Measurements from ENCODE around the gene DCTN2. TPM values are rescaled to one million over a fixed set of nuclear protein-coding genes. Genes with fewer than 3 reads are reported as not detected.
"Not testable (repeated sequence)": the region's sequence is repeated elsewhere in the genome, so short reads cannot be mapped to it uniquely, and the experiment has no call there.

DCTN2 gene
- total RNA-seq, 3 donors from 2014 or later, result 72.3 to 84.3 (median 74.6) TPM

GRCh38 chr12:57568838-57569237 lies 21.8 kb upstream of the DCTN2 start:
- Mint-ChIP-seq H3K4me3 (no peak overlapping the region), H3K9me3 (no peaks in the 10 kb centered on the region), H3K4me1 (ENCODE audit: low read depth) (no peaks in the 10 kb centered on the region), H3K27me3 (ENCODE audit: low read depth) (peaks cover 3% of the 10 kb centered on the region), H3K36me3 (ENCODE audit: insufficient read depth) (no peaks in the 10 kb centered on the region)
- ATAC-seq (no peak), DNase-seq (no peak)

- Mint-ChIP-seq H3K27me3 (ENCODE audit: low read depth) (peaks cover 12% of the 10 kb centered on the region), H3K36me3 (ENCODE audit: insufficient read depth) (no peaks in the 10 kb centered on the region), H3K4me3 (no peak overlapping the region), H3K9me3 (no peaks in the 10 kb centered on the region), H3K4me1 (ENCODE audit: low read depth) (no peaks in the 10 kb centered on the region)
- ATAC-seq (no peak), DNase-seq (no peak)
Observed at GRCh38 chr12:57564178-57564740, 17.3 kb upstream of the DCTN2 start.

GRCh38 chr12:57563358-57563757 lies 16.4 kb upstream of the DCTN2 start:
- no peaks in the 10 kb centered on the region for H3K9me3 Mint-ChIP-seq
- no peaks in the 10 kb centered on the region for H3K36me3 Mint-ChIP-seq (ENCODE audit: insufficient read depth)
- H3K4me1 Mint-ChIP-seq (ENCODE audit: low read depth), result no peaks in the 10 kb centered on the region
- no peak overlapping the region for H3K4me3 Mint-ChIP-seq
- no peak for DNase-seq
- H3K27me3 Mint-ChIP-seq (ENCODE audit: low read depth), result peaks cover 12% of the 10 kb centered on the region
- ATAC-seq, result no peak

GRCh38 chr12:57561117-57561516 lies 14.1 kb upstream of the DCTN2 start:
- peaks cover 12% of the 10 kb centered on the region for H3K27me3 Mint-ChIP-seq (ENCODE audit: low read depth)
- ATAC-seq; H3K4me1 Mint-ChIP-seq (ENCODE audit: low read depth); H3K4me3 Mint-ChIP-seq; H3K36me3 Mint-ChIP-seq (ENCODE audit: insufficient read depth); H3K9me3 Mint-ChIP-seq; DNase-seq: not testable (repeated sequence)

GRCh38 chr12:57560516-57560915 lies 13.5 kb upstream of the DCTN2 start:
- no peak for ATAC-seq
- no peaks in the 10 kb centered on the region for H3K4me1 Mint-ChIP-seq (ENCODE audit: low read depth)
- no peak for DNase-seq
- no peaks in the 10 kb centered on the region for H3K9me3 Mint-ChIP-seq
- H3K27me3 Mint-ChIP-seq (ENCODE audit: low read depth), result peaks cover 12% of the 10 kb centered on the region
- H3K36me3 Mint-ChIP-seq (ENCODE audit: insufficient read depth), result no peaks in the 10 kb centered on the region
- H3K4me3 Mint-ChIP-seq, result no peak overlapping the region

GRCh38 chr12:57558864-57559263 lies 11.9 kb upstream of the DCTN2 start:
- DNase-seq (no peak), ATAC-seq (no peak)
- no peaks in the 10 kb centered on the region for H3K9me3 Mint-ChIP-seq
- peaks cover 9% of the 10 kb centered on the region for H3K27me3 Mint-ChIP-seq (ENCODE audit: low read depth)
- no peaks in the 10 kb centered on the region for H3K4me1 Mint-ChIP-seq (ENCODE audit: low read depth)
- no peak overlapping the region for H3K4me3 Mint-ChIP-seq
- H3K36me3 Mint-ChIP-seq (ENCODE audit: insufficient read depth), result no peaks in the 10 kb centered on the region

GRCh38 chr12:57554897-57555296 lies 7.9 kb upstream of the DCTN2 start:
- H3K36me3 Mint-ChIP-seq (ENCODE audit: insufficient read depth), result no peaks in the 10 kb centered on the region
- H3K27me3 Mint-ChIP-seq (ENCODE audit: low read depth), result peaks cover 9% of the 10 kb centered on the region
- H3K4me3 Mint-ChIP-seq, result no peak overlapping the region
- no peaks in the 10 kb centered on the region for H3K9me3 Mint-ChIP-seq
- H3K4me1 Mint-ChIP-seq (ENCODE audit: low read depth), result peaks cover 4% of the 10 kb centered on the region
- no peak for ATAC-seq
- no peak for DNase-seq

GRCh38 chr12:57554453-57554852 lies 7.5 kb upstream of the DCTN2 start:
- Mint-ChIP-seq H3K4me1 (ENCODE audit: low read depth) (peaks cover 5% of the 10 kb centered on the region), H3K27me3 (ENCODE audit: low read depth) (peaks cover 7% of the 10 kb centered on the region), H3K36me3 (ENCODE audit: insufficient read depth) (no peaks in the 10 kb centered on the region), H3K4me3 (no peak overlapping the region), H3K9me3 (no peaks in the 10 kb centered on the region)
- ATAC-seq, result no peak
- no peak for DNase-seq

GRCh38 chr12:57553343-57554202 lies 6.6 kb upstream of the DCTN2 start:
- H3K36me3 Mint-ChIP-seq (ENCODE audit: insufficient read depth), result no peaks in the 10 kb centered on the region
- no peak overlapping the region for H3K4me3 Mint-ChIP-seq
- no peaks in the 10 kb centered on the region for H3K9me3 Mint-ChIP-seq
- H3K27me3 Mint-ChIP-seq (ENCODE audit: low read depth), result peaks cover 7% of the 10 kb centered on the region
- no peak for DNase-seq
- ATAC-seq, result no peak
- peaks cover 7% of the 10 kb centered on the region for H3K4me1 Mint-ChIP-seq (ENCODE audit: low read depth)

- Mint-ChIP-seq H3K27me3 (ENCODE audit: low read depth) (peaks cover 7% of the 10 kb centered on the region), H3K4me3 (no peak overlapping the region), H3K4me1 (ENCODE audit: low read depth) (peaks cover 7% of the 10 kb centered on the region), H3K9me3 (no peaks in the 10 kb centered on the region), H3K36me3 (ENCODE audit: insufficient read depth) (no peaks in the 10 kb centered on the region)
- DNase-seq (no peak), ATAC-seq (no peak)
Observed at GRCh38 chr12:57552835-57553313, 5.9 kb upstream of the DCTN2 start.

- DNase-seq (no peak), ATAC-seq (no peak)
- H3K4me1 Mint-ChIP-seq (ENCODE audit: low read depth), result peaks cover 9% of the 10 kb centered on the region
- no peaks in the 10 kb centered on the region for H3K36me3 Mint-ChIP-seq (ENCODE audit: insufficient read depth)
- no peak overlapping the region for H3K4me3 Mint-ChIP-seq
- H3K27me3 Mint-ChIP-seq (ENCODE audit: low read depth), result peaks cover 7% of the 10 kb centered on the region
- H3K9me3 Mint-ChIP-seq, result no peaks in the 10 kb centered on the region
Observed at GRCh38 chr12:57552306-57552651, 5.3 kb upstream of the DCTN2 start.

GRCh38 chr12:57551637-57552305 lies 4.8 kb upstream of the DCTN2 start:
- ATAC-seq (no peak), DNase-seq (no peak)
- Mint-ChIP-seq H3K27me3 (ENCODE audit: low read depth) (peaks cover 7% of the 10 kb centered on the region), H3K4me1 (ENCODE audit: low read depth) (peaks cover 12% of the 10 kb centered on the region), H3K9me3 (no peaks in the 10 kb centered on the region), H3K4me3 (peak overlapping the region; percentile 12), H3K36me3 (ENCODE audit: insufficient read depth) (no peaks in the 10 kb centered on the region)

- H3K36me3 Mint-ChIP-seq (ENCODE audit: insufficient read depth), result peaks cover 3% of the 10 kb centered on the region
- H3K4me3 Mint-ChIP-seq, result peak overlapping the region; percentile 12
Observed at GRCh38 chr12:57550641-57551549, 3.9 kb upstream of the DCTN2 start.

More at GRCh38 chr12:57550641-57551549, 3.9 kb upstream of the DCTN2 start:
- Mint-ChIP-seq H3K9me3 (no peaks in the 10 kb centered on the region), H3K27me3 (ENCODE audit: low read depth) (peaks cover 7% of the 10 kb centered on the region), H3K4me1 (ENCODE audit: low read depth) (peaks cover 18% of the 10 kb centered on the region)
- ATAC-seq (no peak), DNase-seq (no peak)
